ENCODE results near the gene FYN. TPM values are rescaled to one million over a fixed set of nuclear protein-coding genes. Genes with fewer than 3 reads are reported as not detected.

Gene FYN
- total RNA-seq, 1 donor from 2014 or later = 331 TPM

DNA sequence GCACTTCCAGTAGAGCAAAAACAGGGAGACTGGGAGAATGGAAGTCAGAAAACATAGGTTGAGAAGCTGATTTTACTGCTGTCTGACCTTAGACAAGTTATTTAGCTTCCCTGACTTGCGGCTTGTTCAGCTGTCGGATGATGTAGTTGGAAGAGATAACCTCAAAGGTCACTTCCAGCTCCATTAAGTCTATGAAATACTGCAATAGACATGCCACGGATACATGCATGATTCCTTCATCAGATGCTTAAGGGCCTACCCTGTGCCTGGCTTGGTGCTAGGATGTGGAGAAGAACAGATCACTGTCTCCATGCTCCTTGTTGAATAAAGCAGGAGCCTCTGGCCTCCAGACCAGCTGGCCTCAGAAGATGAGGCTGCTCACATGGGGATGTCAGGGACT, 43.7 kb downstream of the FYN start:
- Mint-ChIP-seq H3K36me3 (ENCODE audit: low read depth) (peaks cover 57% of the 10 kb centered on the region), H3K4me3 (no peak overlapping the region), H3K4me1 (peaks cover 79% of the 10 kb centered on the region), H3K27ac (no peak overlapping the region), H3K9me3 (no peaks in the 10 kb centered on the region), H3K27me3 (no peaks in the 10 kb centered on the region)
- DNase-seq = no peak
- intact Hi-C loops (cut with micrococcal nuclease) = no loop called here

DNA sequence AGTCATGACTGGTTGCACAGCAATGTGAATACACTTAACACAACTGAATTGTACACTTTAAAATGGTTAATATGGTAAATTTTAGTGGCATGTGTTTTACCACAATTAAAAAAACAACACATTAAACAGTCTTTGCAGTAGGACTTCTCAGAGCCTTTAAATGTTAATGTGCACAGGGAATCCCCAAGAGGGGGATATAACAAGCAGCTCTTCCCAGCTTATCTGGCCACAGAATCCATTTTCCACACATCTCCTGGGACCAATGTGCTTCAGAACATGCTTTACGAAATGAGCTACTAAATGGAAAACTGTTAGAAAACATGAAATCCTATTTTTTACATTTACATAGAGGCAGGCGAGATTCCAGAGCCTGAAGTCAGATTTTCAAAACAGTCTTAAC, 44.4 kb downstream of the FYN start:
- intact Hi-C loops (cut with micrococcal nuclease) = no loop called here
- Mint-ChIP-seq H3K9me3 (no peaks in the 10 kb centered on the region), H3K36me3 (ENCODE audit: low read depth) (peaks cover 56% of the 10 kb centered on the region), H3K4me1 (peaks cover 81% of the 10 kb centered on the region), H3K4me3 (no peak overlapping the region), H3K27ac (no peak overlapping the region), H3K27me3 (no peaks in the 10 kb centered on the region)
- DNase-seq = no peak

DNA sequence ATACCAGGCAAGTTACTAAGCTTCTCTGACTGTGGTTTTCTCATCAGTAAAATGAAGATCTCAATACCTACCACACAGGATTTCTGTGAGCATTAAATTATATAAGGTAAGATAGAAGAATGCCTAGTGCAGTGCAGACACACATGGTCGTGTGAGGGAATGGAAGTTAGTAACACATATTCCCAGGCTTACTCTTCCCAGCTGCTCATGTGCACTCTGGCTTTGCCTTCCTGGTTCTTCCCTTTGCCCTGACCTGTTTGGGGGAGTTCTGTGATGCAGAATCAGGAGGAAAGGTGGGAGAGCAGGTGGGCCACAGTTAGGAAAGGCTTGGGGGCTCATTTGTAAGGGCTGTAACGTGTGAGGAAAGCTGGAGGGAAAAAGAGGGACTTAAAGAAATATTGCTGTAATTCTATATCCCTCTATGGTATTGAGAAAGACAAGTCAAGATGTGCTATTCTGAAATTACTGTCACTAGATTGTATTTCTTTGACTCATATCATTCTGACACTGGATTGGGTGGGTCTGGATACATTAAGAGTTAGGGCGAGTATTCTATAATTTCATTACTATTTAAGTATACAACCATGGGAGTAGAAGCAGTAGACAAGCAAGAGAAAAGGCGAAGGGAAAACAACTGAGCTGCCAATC, 47.7 kb downstream of the FYN start:
- peaks cover 74% of the 10 kb centered on the region for H3K4me1 Mint-ChIP-seq
- H3K27me3 Mint-ChIP-seq = no peaks in the 10 kb centered on the region
- peak overlapping the region; percentile 36 for H3K4me3 Mint-ChIP-seq
- peaks cover 58% of the 10 kb centered on the region for H3K36me3 Mint-ChIP-seq (ENCODE audit: low read depth)
- peak overlapping the region; percentile 91 for H3K27ac Mint-ChIP-seq
- no peaks in the 10 kb centered on the region for H3K9me3 Mint-ChIP-seq
- DNase-seq = peak; percentile 54
- intact Hi-C loops (cut with micrococcal nuclease) = no loop called here

DNA sequence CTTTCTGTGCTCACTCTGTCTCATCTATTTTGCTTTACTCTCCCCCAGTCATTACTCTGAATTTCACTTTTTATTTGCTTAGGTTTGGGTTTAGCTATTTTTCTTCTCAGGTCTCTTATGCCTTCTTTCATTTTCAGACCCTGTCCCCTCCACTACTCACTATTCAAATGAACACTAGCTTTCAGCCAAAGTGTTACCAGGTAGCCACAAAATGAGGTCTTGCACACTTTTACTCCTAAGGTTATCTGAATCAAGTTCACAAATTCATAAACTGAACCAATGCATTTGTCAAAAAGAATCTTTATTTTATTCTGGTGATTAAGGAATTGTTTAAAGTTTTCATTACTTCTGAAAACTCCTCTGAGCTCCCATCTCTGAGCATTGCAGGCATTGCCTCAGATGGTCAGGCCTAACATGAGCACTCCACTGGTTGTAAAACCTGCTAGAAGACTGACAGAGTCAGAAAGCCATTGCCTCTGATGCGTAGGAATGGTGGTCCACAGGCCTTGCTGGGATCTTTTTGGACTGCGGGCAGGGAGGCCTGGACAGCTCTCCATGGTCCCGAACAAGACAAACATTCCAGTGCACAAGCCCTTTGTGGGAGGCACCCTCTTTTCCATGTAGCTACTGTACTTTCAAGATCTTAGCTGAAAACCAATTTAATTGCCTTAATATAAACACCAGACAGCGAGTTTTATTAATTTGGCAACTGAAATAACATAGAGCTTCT, 48.5 kb downstream of the FYN start:
- Mint-ChIP-seq H3K27me3 (no peaks in the 10 kb centered on the region), H3K4me1 (peaks cover 67% of the 10 kb centered on the region), H3K27ac (peak overlapping the region; percentile 91), H3K4me3 (peak overlapping the region; percentile 67), H3K36me3 (ENCODE audit: low read depth) (peaks cover 51% of the 10 kb centered on the region), H3K9me3 (no peaks in the 10 kb centered on the region)
- DNase-seq = peak; percentile 61
- intact Hi-C loops (cut with micrococcal nuclease) = loop anchor here (1.0 kb wide), 5 partner anchors 9 to 47 kb away; no protein-coding TSS in a partner anchor

DNA sequence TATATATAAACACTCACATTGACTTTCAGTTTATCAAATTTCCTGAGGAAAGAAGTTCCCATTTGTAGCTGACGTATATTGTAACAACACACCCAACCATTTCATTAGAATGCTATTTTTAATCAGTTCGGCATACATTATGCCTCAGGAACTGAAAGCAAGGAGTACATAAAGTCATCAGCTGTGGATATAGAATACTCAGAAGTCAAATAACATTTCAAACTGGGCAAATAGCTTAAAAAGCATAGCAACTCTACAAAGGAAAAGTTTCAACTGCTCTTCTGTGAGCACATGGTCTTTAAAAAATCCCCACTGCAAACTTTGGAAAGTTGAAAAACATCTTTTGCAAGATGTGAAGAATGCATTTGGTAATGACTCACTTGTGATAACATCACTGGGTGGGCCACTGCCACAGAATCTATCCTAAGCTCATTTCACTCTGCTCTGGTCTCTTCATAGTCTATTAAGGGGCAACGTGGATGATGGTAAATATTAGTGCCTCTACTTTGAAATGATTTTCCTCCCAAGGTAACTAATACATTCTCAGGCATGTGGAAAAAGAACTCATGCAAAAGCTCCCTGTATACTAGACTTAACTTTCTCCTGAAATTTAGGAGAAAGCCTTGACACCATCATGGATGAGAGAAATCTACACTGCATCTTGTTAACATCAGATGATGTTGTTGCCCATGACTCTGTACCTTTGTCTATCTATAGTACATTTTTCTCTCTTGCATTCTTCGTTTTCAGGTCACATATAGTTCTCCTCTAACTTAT, 49.2 kb downstream of the FYN start:
- Mint-ChIP-seq H3K4me3 (peak overlapping the region; percentile 67), H3K27me3 (no peaks in the 10 kb centered on the region), H3K27ac (peak overlapping the region; percentile 91), H3K4me1 (peaks cover 70% of the 10 kb centered on the region), H3K36me3 (ENCODE audit: low read depth) (peaks cover 51% of the 10 kb centered on the region), H3K9me3 (no peaks in the 10 kb centered on the region)
- intact Hi-C loops (cut with micrococcal nuclease) = loop anchor here (1.0 kb wide), 5 partner anchors 9 to 47 kb away; no protein-coding TSS in a partner anchor
- peak; percentile 71 for DNase-seq

GRCh38 chr6:111823012-111823411, 50.2 kb downstream of the FYN start:
- intact Hi-C loops (cut with micrococcal nuclease) = no loop called here
- Mint-ChIP-seq H3K4me1 (peaks cover 73% of the 10 kb centered on the region), H3K36me3 (ENCODE audit: low read depth) (peaks cover 53% of the 10 kb centered on the region), H3K9me3 (no peaks in the 10 kb centered on the region), H3K4me3 (peak overlapping the region; percentile 67), H3K27ac (peak overlapping the region; percentile 91), H3K27me3 (no peaks in the 10 kb centered on the region)
- DNase-seq = peak; percentile 54

DNA sequence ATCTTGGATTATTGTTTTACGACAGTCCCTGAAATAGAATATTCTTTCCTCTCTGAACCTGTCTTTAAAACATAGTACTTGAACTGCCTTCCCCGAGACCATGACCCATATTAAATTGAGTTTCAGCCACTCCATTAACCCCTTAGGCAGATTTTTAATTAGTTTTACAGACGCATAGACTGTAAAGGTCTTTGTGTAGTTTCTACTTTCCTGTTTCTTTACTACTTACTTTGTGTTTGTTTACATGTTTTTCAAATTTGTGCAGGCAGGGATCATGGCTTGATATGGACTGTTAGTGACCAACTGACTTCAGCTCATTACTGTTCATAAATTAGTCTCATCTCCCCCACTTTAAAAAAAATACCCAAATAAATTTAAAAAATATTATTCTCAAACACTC, 53.8 kb downstream of the FYN start:
- H3K27me3 Mint-ChIP-seq = no peaks in the 10 kb centered on the region
- no peaks in the 10 kb centered on the region for H3K9me3 Mint-ChIP-seq
- peaks cover 57% of the 10 kb centered on the region for H3K4me1 Mint-ChIP-seq
- peaks cover 55% of the 10 kb centered on the region for H3K36me3 Mint-ChIP-seq (ENCODE audit: low read depth)
- H3K27ac Mint-ChIP-seq = peak overlapping the region; percentile 87
- H3K4me3 Mint-ChIP-seq = peak overlapping the region; percentile 71
- DNase-seq = no peak
- intact Hi-C loops (cut with micrococcal nuclease) = no loop called here

DNA sequence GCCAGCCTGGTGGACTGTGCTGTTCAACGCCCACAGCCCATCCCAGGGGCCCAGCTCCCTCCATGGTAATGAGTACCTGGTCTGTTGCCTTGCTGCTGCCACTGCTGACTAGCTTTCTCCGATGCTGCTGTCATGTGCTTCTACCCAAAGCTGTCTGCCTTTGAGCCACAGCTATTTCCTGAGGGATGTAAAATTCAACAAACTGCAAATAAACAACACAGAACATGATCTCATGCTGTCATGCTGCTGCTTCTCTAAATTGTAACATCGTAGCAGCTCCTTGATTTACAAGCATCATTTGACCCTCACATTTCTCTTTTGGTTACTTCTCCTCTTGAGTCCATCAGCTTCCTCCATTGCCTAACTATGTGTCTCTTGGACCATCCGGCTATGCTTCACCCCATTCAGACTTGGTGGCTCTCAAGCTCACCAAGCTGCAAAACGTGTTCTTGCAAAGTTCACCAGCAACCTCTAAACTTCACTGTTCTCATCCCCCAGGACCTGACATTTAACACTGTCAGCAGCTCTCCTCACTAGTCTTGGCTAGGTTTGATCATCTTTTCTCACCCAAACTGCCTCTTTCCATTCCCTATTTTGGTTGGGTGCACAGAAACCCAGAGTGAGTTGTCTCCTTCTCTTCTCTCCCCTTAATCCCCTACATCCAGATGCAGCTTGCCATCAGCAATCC, 54.6 kb downstream of the FYN start:
- H3K4me3 Mint-ChIP-seq = peak overlapping the region; percentile 71
- H3K4me1 Mint-ChIP-seq = peaks cover 54% of the 10 kb centered on the region

DNA sequence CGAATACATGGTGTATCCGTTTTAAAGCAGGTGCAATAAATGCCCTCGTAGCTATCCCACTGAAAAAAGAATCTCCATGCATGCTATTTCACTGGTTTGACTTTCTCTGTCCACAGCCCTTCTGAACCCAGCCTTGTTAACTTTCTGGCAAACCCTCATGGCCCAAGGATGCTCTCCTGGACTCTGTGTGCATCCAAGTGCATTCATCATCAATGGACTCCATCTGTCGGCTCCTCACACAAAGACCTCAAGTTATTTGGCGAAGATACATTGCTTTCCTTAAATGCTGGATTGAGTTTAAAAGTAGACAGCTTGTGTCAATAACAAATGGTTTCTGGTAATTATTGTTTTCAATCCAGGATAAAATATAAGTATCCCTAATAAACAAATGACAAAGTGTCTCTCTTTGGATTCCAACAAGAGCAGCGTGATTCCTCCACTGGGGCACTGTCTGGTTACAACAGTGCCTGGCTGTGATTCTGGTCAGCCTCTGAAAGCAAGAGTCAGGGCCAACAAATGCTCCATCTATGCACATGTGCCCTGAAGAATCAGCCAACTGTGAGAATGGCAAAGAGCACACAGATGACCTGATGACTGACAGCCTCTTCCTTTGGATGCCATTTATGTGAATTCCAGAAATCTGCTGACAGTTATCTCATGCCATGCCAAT, 55.7 kb downstream of the FYN start:
- Mint-ChIP-seq H3K9me3 (no peaks in the 10 kb centered on the region), H3K4me1 (peaks cover 53% of the 10 kb centered on the region), H3K4me3 (peak overlapping the region; percentile 71), H3K27me3 (no peaks in the 10 kb centered on the region), H3K27ac (peak overlapping the region; percentile 72), H3K36me3 (ENCODE audit: low read depth) (peaks cover 54% of the 10 kb centered on the region)
- intact Hi-C loops (cut with micrococcal nuclease) = no loop called here
- DNase-seq = no peak

More for the DNA sequence above, 54.6 kb downstream of the FYN start:
- Mint-ChIP-seq H3K36me3 (ENCODE audit: low read depth) (peaks cover 54% of the 10 kb centered on the region), H3K27me3 (no peaks in the 10 kb centered on the region), H3K27ac (peak overlapping the region; percentile 87), H3K9me3 (no peaks in the 10 kb centered on the region)
- intact Hi-C loops (cut with micrococcal nuclease) = no loop called here
- peak; percentile 75 for DNase-seq

- peak; percentile 66 for DNase-seq
- Mint-ChIP-seq H3K27me3 (no peaks in the 10 kb centered on the region), H3K4me1 (peaks cover 69% of the 10 kb centered on the region), H3K36me3 (ENCODE audit: low read depth) (peaks cover 63% of the 10 kb centered on the region), H3K4me3 (peak overlapping the region; percentile 45), H3K9me3 (no peaks in the 10 kb centered on the region), H3K27ac (peak overlapping the region; percentile 80)
- intact Hi-C loops (cut with micrococcal nuclease) = loop anchor here (1.0 kb wide), 1 partner anchor 10 kb away; no protein-coding TSS in a partner anchor
Observed at GRCh38 chr6:111813677-111814310, 59.5 kb downstream of the FYN start.

DNA sequence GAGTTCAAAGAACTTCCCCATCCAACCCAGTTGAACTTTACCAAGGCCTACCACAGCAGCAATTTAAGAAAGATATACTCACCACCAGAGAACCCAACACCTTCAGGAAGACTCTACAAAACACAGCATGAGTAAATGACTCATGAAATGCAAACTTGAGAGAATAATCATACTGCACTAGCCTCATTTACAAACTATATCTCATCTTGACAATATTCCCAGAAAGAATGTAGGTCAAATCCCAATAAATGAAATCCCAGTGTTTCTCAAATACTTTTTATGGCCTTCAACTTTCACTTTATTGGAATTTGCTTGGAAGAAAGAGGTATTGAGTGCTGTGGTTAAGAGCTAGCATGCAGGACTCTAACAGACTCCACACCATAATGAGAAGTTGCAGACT, 60.0 kb downstream of the FYN start:
- Mint-ChIP-seq H3K4me1 (peaks cover 69% of the 10 kb centered on the region), H3K27ac (peak overlapping the region; percentile 80), H3K9me3 (no peaks in the 10 kb centered on the region), H3K27me3 (no peaks in the 10 kb centered on the region), H3K36me3 (ENCODE audit: low read depth) (peaks cover 63% of the 10 kb centered on the region), H3K4me3 (peak overlapping the region; percentile 45)
- peak; percentile 57 for DNase-seq
- intact Hi-C loops (cut with micrococcal nuclease) = loop anchor here (1.0 kb wide), 1 partner anchor 10 kb away; no protein-coding TSS in a partner anchor

DNA sequence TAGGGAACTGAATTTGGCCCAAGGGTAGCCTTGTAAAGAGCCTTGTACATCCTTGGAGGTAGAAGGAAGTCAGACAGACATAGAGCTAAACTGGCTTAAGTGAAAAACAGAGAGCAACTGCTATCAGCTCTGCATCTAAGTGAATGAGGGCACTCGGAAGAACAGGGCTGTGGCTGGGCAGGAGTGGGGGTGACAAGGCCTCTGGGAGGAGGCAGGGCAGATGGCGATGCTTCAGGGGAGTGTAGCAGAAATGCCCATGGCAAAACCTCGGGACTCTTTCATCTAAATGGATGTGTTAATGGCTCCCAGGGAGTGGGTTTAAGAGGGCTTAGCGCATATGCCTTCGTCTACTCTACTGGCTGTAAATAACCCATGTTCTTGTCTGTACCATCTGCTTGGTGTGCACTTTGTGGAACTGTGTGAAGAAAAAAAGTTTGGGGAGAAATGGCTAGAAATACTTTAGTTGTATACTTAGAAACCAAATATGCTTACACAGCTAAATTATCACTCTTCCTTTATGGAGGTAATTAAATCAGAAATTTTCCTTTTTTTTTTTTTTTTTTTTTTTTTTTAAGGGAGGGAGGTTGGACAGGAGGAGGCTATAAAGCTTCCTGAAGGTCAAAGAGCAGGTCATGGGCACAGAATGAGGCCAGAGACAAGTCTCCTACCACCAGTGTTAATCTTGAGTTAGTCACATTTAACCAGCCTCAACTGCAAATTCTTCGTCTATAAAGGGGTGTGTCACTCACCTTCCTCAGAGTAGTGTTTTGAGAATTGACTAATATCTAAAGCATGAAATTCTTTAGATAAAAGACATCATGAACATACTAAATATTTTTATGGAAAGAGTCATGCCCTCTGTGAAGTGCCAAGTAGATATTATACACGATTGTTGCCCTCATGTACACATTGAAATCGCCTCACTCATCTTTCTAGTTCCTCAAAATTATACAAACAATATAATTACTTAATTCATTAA, 60.9 kb downstream of the FYN start:
- peak; percentile 70 for DNase-seq
- H3K4me1 Mint-ChIP-seq = peaks cover 67% of the 10 kb centered on the region
- H3K27me3 Mint-ChIP-seq = no peaks in the 10 kb centered on the region
- H3K4me3 Mint-ChIP-seq = peak overlapping the region; percentile 78
- peak overlapping the region; percentile 93 for H3K27ac Mint-ChIP-seq
- H3K9me3 Mint-ChIP-seq = no peaks in the 10 kb centered on the region
- intact Hi-C loops (cut with micrococcal nuclease) = loop anchor here (1.0 kb wide), 1 partner anchor 9 kb away; no protein-coding TSS in a partner anchor
- peaks cover 62% of the 10 kb centered on the region for H3K36me3 Mint-ChIP-seq (ENCODE audit: low read depth)
